ENCODE measurements around the gene SEC24D. TPM values are rescaled to one million over a fixed set of nuclear protein-coding genes. Genes with fewer than 3 reads are reported as not detected.

SEC24D gene
- total RNA-seq, 1 experiment from 2014 or later: 61.5 TPM

DNA sequence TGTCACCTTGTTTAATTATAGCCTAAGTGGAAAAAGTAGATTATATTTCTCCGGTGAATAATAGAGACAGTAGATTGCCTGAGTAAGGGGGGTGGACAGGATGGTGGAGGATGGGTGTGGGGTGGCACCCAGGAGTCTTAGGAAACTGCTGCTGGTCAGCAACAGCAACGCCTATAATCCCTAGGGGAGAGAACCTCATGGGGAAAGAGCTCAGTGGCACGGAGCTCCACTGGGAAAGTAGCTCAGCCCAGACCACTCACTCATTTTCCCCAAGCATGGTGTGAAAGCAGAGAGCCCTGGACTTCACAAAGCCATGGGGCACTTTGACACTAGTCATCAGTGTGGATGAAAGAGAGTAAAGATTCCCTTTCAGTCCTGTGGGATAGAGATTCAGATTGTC lies 119.6 kb downstream of the SEC24D start:
- H3K27me3 Mint-ChIP-seq (ENCODE audit: low read depth): no peaks in the 10 kb centered on the region
- DNase-seq: no peak

More for the DNA sequence above, 119.6 kb downstream of the SEC24D start:
- Histone ChIP-seq H2BK12ac (ENCODE audit: insufficient read length, low read depth, low read length) (no peak overlapping the region), H4K20me1 (ENCODE audit: control insufficient read depth, insufficient read depth, insufficient read length) (no peaks in the 10 kb centered on the region), H2BK120ac (ENCODE audit: low read depth, low read length, poor library complexity, severe bottlenecking) (no peak overlapping the region), H2BK20ac (ENCODE audit: low read depth, low read length, poor library complexity, severe bottlenecking) (no peak overlapping the region), H3T11ph (ENCODE audit: low read length) (no peak overlapping the region), H3K23me2 (ENCODE audit: insufficient read length, low read depth, low read length, poor library complexity, severe bottlenecking) (no peaks in the 10 kb centered on the region), H3K9ac (ENCODE audit: extremely low read depth, insufficient read length, low read length) (no peak overlapping the region), H4K91ac (ENCODE audit: insufficient read length, low read depth, low read length) (no peak overlapping the region), H3K18ac (ENCODE audit: insufficient read length, low read depth, low read length) (no peak overlapping the region), H4K8ac (replicated peaks; ENCODE audit: insufficient read length, low read depth, low read length) (no peak overlapping the region), H2BK15ac (ENCODE audit: low read depth, low read length) (no peak overlapping the region), H2AFZ (ENCODE audit: low read length) (no peak overlapping the region), H3K79me2 (ENCODE audit: insufficient read depth, low read length) (0 out of 2 replicates have a peak, but pooled peaks cover 2% of the 10 kb centered on the region), H3K4me2 (ENCODE audit: insufficient read depth, insufficient read length, low read length) (no peak overlapping the region), H2BK5ac (ENCODE audit: insufficient read length, low read length) (no peak overlapping the region), H3K14ac (ENCODE audit: insufficient read depth, low read length) (no peak overlapping the region), H4K5ac (ENCODE audit: insufficient read length, low read depth, low read length) (no peak overlapping the region), H3K56ac (ENCODE audit: insufficient read length, low read depth, low read length) (no peak overlapping the region), H3K27ac (ENCODE audit: insufficient read length, low read depth, low read length) (no peak overlapping the region), H2AK5ac (ENCODE audit: insufficient read length, low read length) (no peak overlapping the region), H3K27me3 (ENCODE audit: insufficient read depth, low read length) (no peaks in the 10 kb centered on the region), H3K79me1 (ENCODE audit: insufficient read depth, low read depth, low read length, poor library complexity, severe bottlenecking) (no peaks in the 10 kb centered on the region), H3K4me1 (ENCODE audit: insufficient read depth, low read length) (no peaks in the 10 kb centered on the region), H3K4ac (ENCODE audit: low read depth, low read length) (no peak overlapping the region), H3K9me3 (ENCODE audit: control insufficient read depth, low read depth, low read length) (no peaks in the 10 kb centered on the region), H3K23ac (ENCODE audit: insufficient read length, low read depth, low read length) (no peak overlapping the region)
- no peaks in the 10 kb centered on the region for H3K4me1 Mint-ChIP-seq
- WGBS (ENCODE audit: extremely low coverage, insufficient read length, low lambda C conversion rate): no CpG with 5 or more reads among the region's 3 CpGs
- TF ChIP-seq, protein P1, sequence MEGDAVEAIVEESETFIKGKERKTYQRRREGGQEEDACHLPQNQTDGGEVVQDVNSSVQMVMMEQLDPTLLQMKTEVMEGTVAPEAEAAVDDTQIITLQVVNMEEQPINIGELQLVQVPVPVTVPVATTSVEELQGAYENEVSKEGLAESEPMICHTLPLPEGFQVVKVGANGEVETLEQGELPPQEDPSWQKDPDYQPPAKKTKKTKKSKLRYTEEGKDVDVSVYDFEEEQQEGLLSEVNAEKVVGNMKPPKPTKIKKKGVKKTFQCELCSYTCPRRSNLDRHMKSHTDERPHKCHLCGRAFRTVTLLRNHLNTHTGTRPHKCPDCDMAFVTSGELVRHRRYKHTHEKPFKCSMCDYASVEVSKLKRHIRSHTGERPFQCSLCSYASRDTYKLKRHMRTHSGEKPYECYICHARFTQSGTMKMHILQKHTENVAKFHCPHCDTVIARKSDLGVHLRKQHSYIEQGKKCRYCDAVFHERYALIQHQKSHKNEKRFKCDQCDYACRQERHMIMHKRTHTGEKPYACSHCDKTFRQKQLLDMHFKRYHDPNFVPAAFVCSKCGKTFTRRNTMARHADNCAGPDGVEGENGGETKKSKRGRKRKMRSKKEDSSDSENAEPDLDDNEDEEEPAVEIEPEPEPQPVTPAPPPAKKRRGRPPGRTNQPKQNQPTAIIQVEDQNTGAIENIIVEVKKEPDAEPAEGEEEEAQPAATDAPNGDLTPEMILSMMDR (conservative IDR thresholded peaks at IDR 0.05): no peak
- H3K27ac Mint-ChIP-seq: peak overlapping the region in 1 of 3 experiments; percentile 8; a peak in 1 of 7 replicates
- H3K4me3 Mint-ChIP-seq: no peak overlapping the region
- no peaks in the 10 kb centered on the region for H3K9me3 Mint-ChIP-seq
- peaks cover 0 to 7% (median 4%) of the 10 kb centered on the region in 3 experiments; a peak in 4 of 7 replicates for H3K36me3 Mint-ChIP-seq (ENCODE audit: insufficient read depth in 1 of 3, low read depth in 3 of 3)
